HG03565 (cell line): ENCODE measurements around the gene LLPH.
"Not testable (repeated sequence)": the region's sequence is repeated elsewhere in the genome, so short reads cannot be mapped to it uniquely, and the experiment has no call there.

ENCODE experiments used
- ATAC-seq: cut with Tn5 transposase; IDR thresholded peaks from one replicate; pipeline ENCODE4 v1.9.1; 2021; ENCODE audit warnings: mild to moderate bottlenecking, moderate library complexity; ENCODE audit not compliant: unreplicated experiment

LLPH gene

GRCh38 chr12:66130267-66131066 lies at the start of gene LLPH:
Gene LLPH (minus strand): TSS chr12:66130750. CDS start chr12:66129106, 1,644 bp downstream.
- peak; percentile 97 for ATAC-seq

GRCh38 chr12:66176105-66176900 lies 45.8 kb upstream of the LLPH start:
- no peak for ATAC-seq

DNA sequence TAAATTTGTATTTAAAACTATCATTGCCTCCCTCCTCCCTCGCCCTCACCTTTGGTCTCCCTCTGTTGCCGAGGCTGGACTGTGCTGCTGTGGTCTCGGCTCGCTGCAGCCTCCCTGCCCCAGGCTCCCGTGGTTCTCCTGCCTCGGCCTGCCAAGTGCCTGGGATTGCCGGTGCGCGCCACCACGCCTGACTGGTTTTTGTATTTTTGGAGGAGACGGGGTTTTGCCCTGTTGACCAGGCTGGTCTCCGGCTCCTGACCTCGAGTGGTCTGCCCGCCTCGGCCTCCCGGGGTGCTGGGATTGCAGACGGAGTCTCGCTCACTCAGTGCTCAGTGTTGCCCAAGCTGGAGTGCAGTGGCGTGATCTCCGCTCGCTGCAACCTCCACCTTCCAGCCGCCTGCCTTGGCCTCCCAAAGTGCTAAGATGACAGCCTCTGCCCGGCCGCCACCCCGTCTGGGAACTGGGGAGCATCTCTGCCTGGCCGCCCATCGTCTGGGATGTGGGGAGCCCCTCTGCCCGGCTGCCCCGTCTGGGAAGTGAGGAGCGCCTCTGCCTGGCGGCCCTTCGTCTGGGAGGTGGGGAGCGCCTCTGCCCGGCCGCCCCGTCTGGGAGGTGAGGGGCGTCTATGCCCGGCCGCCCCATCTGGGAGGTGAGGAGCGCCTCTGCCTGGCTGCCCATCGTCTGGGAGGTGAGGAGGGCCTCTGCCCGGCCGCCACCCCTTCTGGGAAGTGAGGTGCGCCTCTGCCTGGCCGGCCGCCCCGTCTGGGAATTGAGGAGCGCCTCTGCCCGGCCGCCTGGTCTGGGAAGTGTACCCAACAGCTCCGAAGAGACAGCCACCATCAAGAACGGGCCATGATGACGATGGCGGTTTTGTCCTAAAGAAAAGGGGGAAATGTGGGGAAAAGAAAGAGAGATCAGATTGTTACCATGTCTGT lies 44.1 kb upstream of the LLPH start:
- not testable (repeated sequence) for ATAC-seq

GRCh38 chr12:66170606-66171005 lies 40.1 kb upstream of the LLPH start:
- ATAC-seq: no peak

GRCh38 chr12:66169221-66170170 lies 38.9 kb upstream of the LLPH start, which contains the start of gene TMBIM4:
Gene TMBIM4 (minus strand): TSS chr12:66169996. CDS start chr12:66169951, 45 bp downstream.
- ATAC-seq: peak; percentile 85

- no peak for ATAC-seq
Observed at GRCh38 chr12:66168410-66168809, 37.9 kb upstream of the LLPH start.

DNA sequence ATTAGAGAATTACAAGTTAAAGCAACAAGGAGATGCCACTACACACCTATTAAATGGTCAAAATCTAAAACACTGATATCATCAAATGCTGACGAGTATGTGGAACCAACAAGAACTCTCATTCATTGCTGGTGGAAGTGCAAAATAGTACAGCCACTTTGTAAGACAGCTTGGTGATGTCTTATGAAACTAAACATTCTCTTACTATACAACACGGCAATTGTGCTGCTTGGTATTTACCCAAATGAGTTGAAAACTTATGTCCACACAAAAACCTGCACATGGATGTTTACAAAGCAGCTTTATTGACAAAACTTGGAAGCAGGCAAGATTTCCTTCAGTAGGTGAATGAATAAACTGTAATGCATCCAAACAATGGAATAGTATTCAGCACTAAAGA lies 36.0 kb upstream of the LLPH start:
- no peak for ATAC-seq

GRCh38 chr12:66165141-66165540 lies 34.6 kb upstream of the LLPH start:
- no peak for ATAC-seq

DNA sequence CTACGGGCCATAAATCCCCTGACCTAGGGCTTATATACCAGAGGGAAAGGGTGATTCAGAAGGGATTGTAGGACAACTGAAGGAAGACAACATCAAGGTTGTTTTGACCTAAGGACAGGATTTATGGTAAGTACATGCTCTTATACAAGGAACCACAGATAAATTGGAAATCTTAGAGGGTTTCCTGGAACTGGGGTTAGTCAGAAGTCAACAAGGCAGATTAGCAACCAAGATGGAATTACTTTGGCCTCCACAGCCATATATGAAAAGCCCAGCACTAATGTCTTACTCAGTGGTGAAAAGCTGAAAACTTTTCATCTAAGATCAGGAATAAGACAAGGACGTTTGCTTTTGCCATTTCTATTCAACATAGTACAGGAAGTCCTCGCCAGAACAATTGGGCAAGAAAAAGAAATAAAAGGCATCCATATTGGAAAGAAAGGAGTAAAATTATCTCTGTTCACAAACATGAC lies 33.8 kb upstream of the LLPH start:
- no peak for ATAC-seq

GRCh38 chr12:66163289-66163688 lies 32.7 kb upstream of the LLPH start:
- ATAC-seq: no peak

DNA sequence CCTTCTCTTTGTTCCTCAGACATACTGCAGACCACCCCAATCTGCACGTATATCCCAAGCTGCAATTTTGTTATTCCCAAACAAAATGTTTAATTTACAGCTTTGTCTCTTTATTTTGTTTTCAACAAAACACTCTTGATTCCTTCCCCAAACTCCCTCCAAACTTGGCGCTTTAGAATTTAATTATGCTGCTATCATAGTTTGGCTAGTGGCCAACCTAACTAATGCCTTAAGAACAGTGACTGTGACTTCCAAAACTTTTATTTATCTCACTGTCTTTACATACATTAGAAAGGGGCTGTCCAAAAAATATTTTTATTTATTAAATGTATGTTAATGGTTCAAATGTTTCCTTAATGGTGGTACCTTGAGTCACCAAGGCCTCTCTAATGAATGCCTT lies 32.2 kb upstream of the LLPH start:
- ATAC-seq: no peak

DNA sequence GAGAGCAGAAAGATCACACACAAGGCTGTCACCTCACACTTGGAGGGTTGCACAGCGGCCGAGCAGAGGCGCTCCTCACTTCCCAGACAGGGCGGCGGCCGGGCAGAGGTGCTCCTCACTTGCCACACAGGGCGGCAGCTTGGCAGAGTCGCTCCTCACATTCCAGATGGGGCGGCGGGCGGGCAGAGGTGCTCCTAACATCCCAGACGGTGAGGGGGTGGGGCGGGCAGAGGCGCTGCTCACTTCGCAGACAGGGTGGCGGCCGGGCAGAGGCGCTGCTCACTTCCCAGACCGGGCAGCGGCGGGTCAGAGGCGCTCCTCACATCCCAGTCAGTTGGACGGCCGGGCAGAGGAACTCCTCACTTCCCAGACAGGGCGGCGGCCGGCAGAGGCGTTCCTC lies 30.2 kb upstream of the LLPH start:
- no peak for ATAC-seq

DNA sequence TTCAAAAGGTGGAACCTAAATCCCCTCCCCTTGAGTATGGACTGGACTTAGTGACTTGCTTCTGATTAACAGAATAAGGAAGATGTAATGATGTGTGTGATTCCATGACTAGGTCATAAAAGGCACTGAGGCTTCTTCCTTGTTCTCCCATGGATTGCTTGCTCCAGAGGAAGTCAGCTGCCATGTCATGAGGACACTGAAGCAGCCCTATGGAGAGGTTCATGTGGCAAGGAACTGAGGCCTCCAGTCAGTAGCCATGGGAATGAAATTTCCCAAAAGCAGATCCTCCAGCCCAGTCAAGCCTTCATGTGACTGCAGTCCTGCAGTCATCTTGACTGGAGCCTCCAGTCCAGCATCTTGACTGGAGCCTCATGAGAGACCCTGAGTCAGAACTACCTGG lies 28.6 kb upstream of the LLPH start:
- no peak for ATAC-seq

- ATAC-seq: no peak
Observed at GRCh38 chr12:66156654-66157053, 26.1 kb upstream of the LLPH start.

DNA sequence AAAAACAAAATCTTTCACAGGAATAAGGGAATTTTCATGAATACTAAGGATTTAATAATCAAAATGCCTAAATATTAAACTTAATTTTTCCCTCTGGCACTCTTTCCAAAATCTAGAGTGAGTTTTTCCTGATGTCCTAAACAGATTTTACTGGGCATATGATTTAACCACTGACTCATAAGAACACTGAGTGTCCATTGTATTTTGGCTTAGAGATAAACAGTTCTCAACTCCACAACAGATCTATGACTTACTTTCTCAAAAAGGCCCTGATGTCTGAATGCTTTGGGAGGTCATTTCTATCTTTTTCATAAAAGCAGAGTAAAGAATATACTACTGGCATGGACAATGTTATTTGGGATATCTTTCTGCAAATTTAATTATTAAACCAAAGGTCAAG lies 24.2 kb upstream of the LLPH start:
- no peak for ATAC-seq

GRCh38 chr12:66152732-66153131 lies 22.2 kb upstream of the LLPH start:
- ATAC-seq: no peak

DNA sequence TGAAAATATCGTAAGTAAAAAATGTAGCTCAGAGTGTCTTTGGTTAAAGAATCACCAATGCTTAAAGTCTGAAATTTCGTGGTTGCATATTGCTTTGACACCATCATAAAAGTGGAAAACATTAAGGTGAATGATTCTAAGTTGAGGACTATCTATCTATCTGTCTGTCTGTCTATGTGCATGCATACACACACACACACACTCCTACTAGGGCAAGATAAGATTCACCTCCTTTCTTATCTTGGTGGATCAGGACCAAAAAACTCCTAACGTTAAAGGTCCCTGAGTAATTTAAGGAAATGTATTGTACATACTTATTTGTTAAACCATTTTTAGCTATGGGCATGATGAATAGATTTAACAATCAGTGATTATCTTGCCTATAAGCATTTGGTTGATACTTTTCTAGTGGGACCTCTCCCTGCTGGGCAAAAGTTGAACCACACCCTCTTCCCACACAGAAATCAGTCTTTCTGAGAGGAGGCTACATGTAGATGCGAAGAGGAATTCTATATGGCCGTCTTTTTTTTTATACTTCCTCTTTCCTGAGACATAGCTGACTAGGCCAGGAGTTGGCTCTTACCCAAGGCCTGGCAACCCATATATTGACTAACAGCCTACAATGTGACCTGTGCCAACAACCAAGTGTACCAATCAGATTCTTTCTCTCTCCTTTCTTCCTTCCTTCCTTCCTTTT lies 19.3 kb upstream of the LLPH start:
- ATAC-seq: no peak

DNA sequence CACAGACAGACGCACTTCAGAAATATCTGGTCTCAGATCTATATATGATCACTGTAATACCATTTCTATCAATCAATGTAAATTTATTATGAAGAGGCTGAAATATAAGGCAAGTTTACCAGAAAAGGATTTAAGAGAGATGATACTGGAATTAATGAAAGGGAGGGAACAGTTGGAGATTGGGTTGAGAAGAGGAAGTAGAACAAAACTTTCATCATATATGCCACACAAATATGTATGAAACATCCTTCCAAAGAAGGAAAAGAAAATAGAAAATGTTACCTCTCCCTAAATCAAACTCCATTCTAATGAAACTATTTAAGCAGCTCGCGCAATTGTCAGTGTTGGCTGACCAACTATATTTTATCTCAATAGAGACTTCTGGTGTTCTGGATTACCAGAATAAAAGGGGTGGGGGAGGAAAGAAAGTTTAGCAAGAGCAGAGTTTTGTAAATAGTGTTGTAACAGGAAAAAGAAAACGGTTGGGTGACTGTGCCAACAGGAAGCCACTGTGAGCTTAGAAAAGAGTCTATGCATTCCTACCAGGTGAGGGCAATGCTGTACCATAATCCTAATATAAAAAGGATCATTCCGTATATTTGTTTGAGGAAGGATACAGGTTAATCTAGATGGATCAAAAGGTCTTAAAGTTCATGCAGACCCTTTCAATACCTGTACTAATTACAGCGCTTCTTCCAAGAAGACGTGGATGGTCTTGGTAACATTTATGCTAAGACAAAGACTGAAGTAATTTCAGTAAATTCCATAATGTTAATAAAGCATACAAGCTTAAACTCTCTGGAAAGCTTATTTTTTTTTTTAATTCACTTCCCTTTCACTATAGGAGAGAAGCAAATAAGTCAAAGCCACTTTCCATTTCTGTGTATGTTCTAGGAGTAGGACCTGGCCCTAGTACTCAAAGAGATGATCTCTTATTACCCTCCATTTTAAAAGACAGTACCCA lies 14.5 kb upstream of the LLPH start:
- ATAC-seq: no peak
